HepG2 (cell line): ENCODE measurements around the gene NELL1. TPM values are rescaled to one million over a fixed set of nuclear protein-coding genes. Genes with fewer than 3 reads are reported as not detected.

Experiments used
- ATAC-seq: fragments of 200-7000 bp; cut with Tn5 transposase; 3 replicates; pipeline ENCODE4 v1.9.1; 2020; ENCODE audit warnings: mild to moderate bottlenecking, moderate library complexity
- BruUV-seq: library from RNA; stranded (reverse); fragments of 400-500 nt; replicated peaks from 2 replicates; lab custom pipeline; 2021; lab: Mats Ljungman, UMichigan
- CTCF ChIA-PET: fragments of 300-600 bp; formaldehyde crosslinking; extraction: SDS; loops from one replicate; lab custom pipeline; 2021; ENCODE audit warnings: low total read pairs, inconsistent platforms, low intra/inter-chr PET ratio; lab: Yijun Ruan, JAX
- POLR2A ChIA-PET: fragments of 350-600 bp; sonication (Branson Sonifier 250); formaldehyde crosslinking; loops from one replicate; lab custom pipeline; 2020; ENCODE audit warnings: antibody characterized with exemption, inconsistent platforms; lab: Yijun Ruan, JAX
- DNase-seq: peaks from one replicate; pipeline ENCODE4 v3.0.0-alpha.2; 2015; ENCODE audit warnings: low spot score
- FAIRE-seq: peaks from 3 replicates; lab custom pipeline; 2011; peaks lifted over from hg19 to GRCh38; lab: Jason Lieb, UNC
- H2AFZ ChIP-seq: one replicate; pipeline ENCODE4 v1.6.1; 2011; ENCODE audit warnings: low read length, inconsistent platforms
- H3K27ac ChIP-seq: fragments of 300-600 bp; 3 replicates; pipeline ENCODE4 v1.8.0; 2011; ENCODE audit warnings: mixed run types, mild to moderate bottlenecking, mixed read lengths, low read length, inconsistent platforms; ENCODE audit not compliant: insufficient read depth; ENCODE audit errors: extremely low read length
- H3K27me3 ChIP-seq, 2 experiments: fragments of 200-600 bp in 1 of 2; 2 replicates in 1 of 2; 3 replicates in 1 of 2; pipeline versions ENCODE4 v1.6.0 to v1.8.0; 2011; ENCODE audit warnings: low read length in 2 of 2, mild to moderate bottlenecking in 2 of 2, moderate library complexity in 2 of 2, inconsistent platforms in 1 of 2; ENCODE audit not compliant: insufficient read depth in 2 of 2, control insufficient read depth in 1 of 2
- H3K36me3 ChIP-seq, 2 experiments: fragments of 200-600 bp in 1 of 2; replicated peaks in 1 of 2; 2 replicates in 1 of 2; 3 replicates in 1 of 2; pipeline versions ENCODE4 v1.5.1 to v1.8.0; 2011; ENCODE audit warnings: low read length in 2 of 2, inconsistent platforms in 1 of 2; ENCODE audit not compliant: insufficient read depth in 2 of 2, control insufficient read depth in 1 of 2
- H3K4me1 ChIP-seq: 2 replicates; pipeline ENCODE4 v1.5.1; 2012; ENCODE audit warnings: low read length, inconsistent platforms; ENCODE audit not compliant: insufficient read depth
- H3K4me2 ChIP-seq: 2 replicates; pipeline ENCODE4 v1.6.0; 2011; ENCODE audit warnings: low read depth, low read length, inconsistent platforms
- H3K4me3 ChIP-seq, 3 experiments: fragments of 200-600 bp in 1 of 3; sonication (generic), shearing (Covaris generic) in 1 of 3; replicated peaks in 1 of 3; 2 replicates each; pipeline ENCODE4 v1.5.1; 2011 to 2016; ENCODE audit warnings: low read length in 3 of 3, inconsistent platforms in 2 of 3, low read depth in 2 of 3, mild to moderate bottlenecking in 2 of 3, control low read depth in 1 of 3, mixed read lengths in 1 of 3; ENCODE audit not compliant: insufficient read depth in 1 of 3
- H3K79me2 ChIP-seq: one replicate; pipeline ENCODE4 v1.6.1; 2011; ENCODE audit warnings: low read length, inconsistent platforms; ENCODE audit not compliant: insufficient read depth
- H3K9ac ChIP-seq: 2 replicates; pipeline ENCODE4 v1.6.0; 2011; ENCODE audit warnings: mild to moderate bottlenecking, low read depth, low read length, inconsistent platforms; ENCODE audit not compliant: insufficient read depth
- H3K9me3 ChIP-seq: 2 replicates; pipeline ENCODE4 v1.5.1; 2012; ENCODE audit warnings: mild to moderate bottlenecking, low read length
- H4K20me1 ChIP-seq: 2 replicates; pipeline ENCODE4 v1.6.0; 2011; ENCODE audit warnings: inconsistent platforms, mild to moderate bottlenecking, low read length, moderate library complexity; ENCODE audit not compliant: insufficient read depth
- ATF1 ChIP-seq: IDR thresholded peaks from 2 replicates; pipeline ENCODE4 v1.6.1; 2016; ENCODE audit warnings: mild to moderate bottlenecking, control low read depth
- HIC2 ChIP-seq: sonication (generic); formaldehyde crosslinking; IDR thresholded peaks from 2 replicates; pipeline ENCODE4 v1.9.0; 2022; ENCODE audit warnings: low read depth, missing genetic modification reagents
- POGK ChIP-seq: sonication (generic); formaldehyde crosslinking; conservative IDR thresholded peaks from 2 replicates; pipeline ENCODE4 v1.8.0; 2022; ENCODE audit warnings: mild to moderate bottlenecking, moderate library complexity, missing genetic modification reagents
- REL ChIP-seq: sonication (generic); formaldehyde crosslinking; conservative IDR thresholded peaks from 2 replicates; pipeline ENCODE4 v1.8.0; 2022; ENCODE audit warnings: mild to moderate bottlenecking, missing genetic modification reagents, moderate library complexity
- SNAI1 ChIP-seq: sonication (generic); formaldehyde crosslinking; IDR thresholded peaks from 2 replicates; pipeline ENCODE4 v1.5.0; 2020; ENCODE audit warnings: mild to moderate bottlenecking, missing genetic modification reagents, borderline replicate concordance
- ZNF543 ChIP-seq: sonication (generic); formaldehyde crosslinking; IDR thresholded peaks from 2 replicates; pipeline ENCODE4 v1.4.0; 2020; ENCODE audit warnings: mild to moderate bottlenecking, missing genetic modification reagents
- ZNF598 ChIP-seq: sonication (generic); formaldehyde crosslinking; IDR thresholded peaks from 2 replicates; pipeline ENCODE4 v1.5.1; 2020; ENCODE audit warnings: mild to moderate bottlenecking, missing genetic modification reagents, borderline replicate concordance
- ZNF619 ChIP-seq: sonication (generic); formaldehyde crosslinking; IDR thresholded peaks from 2 replicates; pipeline ENCODE4 v1.4.0; 2020; ENCODE audit warnings: mild to moderate bottlenecking, missing genetic modification reagents
- ZNF747 ChIP-seq: sonication (generic); formaldehyde crosslinking; IDR thresholded peaks from 2 replicates; pipeline ENCODE4 v1.8.1; 2023; ENCODE audit warnings: missing genetic modification reagents, mild to moderate bottlenecking, borderline replicate concordance
- ZNF878 ChIP-seq: sonication (generic); formaldehyde crosslinking; IDR thresholded peaks from 2 replicates; pipeline ENCODE4 v1.8.1; 2023; ENCODE audit warnings: mild to moderate bottlenecking, missing genetic modification reagents, moderate library complexity
- WGBS: methylation state at CpG from one replicate; pipeline ENCODE4 v1.1.6; 2017; ENCODE audit warnings: low lambda C conversion rate; 5-methylcytosine and 5-hydroxymethylcytosine counted together
- in situ Hi-C: cut with HindIII; loops from 2 replicates; pipeline ENCODE4 v1.10.0; 2017; ENCODE audit warnings: low pct_unique_long_range_greater_than_20kb; ENCODE audit not compliant: extremely low pct_ligation_motif_present
- intact Hi-C: fragments of 100-400 bp; cut with micrococcal nuclease; formaldehyde crosslinking; loops from one replicate; pipeline ENCODE4 v1.10.0; 2022; ENCODE audit not compliant: unreplicated experiment
- polyA plus RNA-seq, 8 experiments: library from polyadenylated mRNA; depleted of rRNA in 3 of 8; stranded (reverse) in 7 of 8; unstranded in 1 of 8; fragments of >200 nt; fragmentation: Illumina TruSeq in 4 of 8; extraction: Trizol in 4 of 8; gene quantifications; 2 replicates each; pipeline versions ENCODE4 v1.2.1 to v1.2.3, GENCODE V29; 2011 to 2016; ENCODE audit warnings: low read depth in 4 of 8, missing spikeins in 1 of 8, mixed read lengths in 1 of 8; ENCODE audit not compliant: insufficient read depth in 1 of 8
- total RNA-seq, 5 experiments: library from RNA; depleted of rRNA; stranded (reverse); fragments of >200 nt; fragmentation: Illumina TruSeq; extraction: Trizol; gene quantifications; 2 replicates each; pipeline ENCODE4 v1.2.3, GENCODE V29; 2016; ENCODE audit warnings: low read depth in 1 of 5

The NELL1 gene
- total and polyA plus RNA-seq, 2 of the 13 experiments (the other 11 are each of a cell fraction or from before 2014, with no cell fraction given) = not detected

GRCh38 chr11:21026685-21027084 lies 357.3 kb downstream of the NELL1 start:
- ChIA-PET CTCF (no interaction called here), POLR2A (no interaction called here)
- no peaks in the 10 kb centered on the region for H4K20me1 ChIP-seq
- H3K27me3 ChIP-seq = no peaks in the 10 kb centered on the region
- H3K4me3 ChIP-seq = no peak overlapping the region
- H3K27ac ChIP-seq = no peak overlapping the region
- ATAC-seq (no peak), DNase-seq (no peak), FAIRE-seq (no peak)
- no peak overlapping the region for H3K9ac ChIP-seq
- intact Hi-C loops (no loop called here), in situ Hi-C loops (no loop called here)
- H3K4me1 ChIP-seq = no peaks in the 10 kb centered on the region
- no TSS peak for BruUV-seq
- no peak for TF ChIP-seq ZNF878
- TF ChIP-seq REL (CRISPR knock-in tag) = no peak
- no peak for TF ChIP-seq ZNF543
- no peak for TF ChIP-seq ZNF598
- TF ChIP-seq ATF1 (CRISPR knock-in tag) = no peak
- no peak for TF ChIP-seq SNAI1 (CRISPR knock-in tag)
- no peak for TF ChIP-seq HIC2
- no peak for TF ChIP-seq POGK (CRISPR knock-in tag)
- TF ChIP-seq ZNF619 (CRISPR knock-in tag) = no peak
- TF ChIP-seq ZNF747 = no peak
- 61% methylated on average over 1 of the region's 1 CpG for WGBS
- no peak overlapping the region for H3K4me2 ChIP-seq
- H3K36me3 ChIP-seq = no peaks in the 10 kb centered on the region
- H2AFZ ChIP-seq = no peak overlapping the region
- no peaks in the 10 kb centered on the region for H3K9me3 ChIP-seq
- no peaks in the 10 kb centered on the region for H3K79me2 ChIP-seq
